ENCODE data around the gene KCNA3. TPM values are rescaled to one million over a fixed set of nuclear protein-coding genes. Genes with fewer than 3 reads are reported as not detected.

KCNA3 gene
- total and polyA plus RNA-seq, 2 of the 8 experiments (the other 6 are each of a cell fraction or from before 2014, with no cell fraction given), result 0.95 to 1.1 TPM

GRCh38 chr1:110634086-110634454 lies 40.7 kb downstream of the KCNA3 start:
- Histone ChIP-seq H2BK120ac (replicated peaks; ENCODE audit: low read depth, low read length) (no peak overlapping the region), H4K91ac (replicated peaks; ENCODE audit: insufficient read length, low read length) (no peak overlapping the region), H3K14ac (ENCODE audit: insufficient read length) (no peak overlapping the region), H3K18ac (ENCODE audit: extremely low read depth, low read length) (no peak overlapping the region), H3K4me2 (ENCODE audit: insufficient read depth in 1 of 2, low read depth in 2 of 2, low read length in 2 of 2) (no peak overlapping the region), H2BK20ac (ENCODE audit: low read length) (no peak overlapping the region), H2AFZ (ENCODE audit: low read length) (no peak overlapping the region), H3K4ac (replicated peaks; ENCODE audit: insufficient read length, low read depth, low read length) (no peak overlapping the region), H3K36me3 (ENCODE audit: control insufficient read depth in 2 of 4, insufficient read depth in 4 of 4, low read length in 3 of 4) (no peaks in the 10 kb centered on the region), H2BK12ac (ENCODE audit: low read depth, low read length) (no peak overlapping the region), H3K9ac (replicated peaks in 1 of 4; ENCODE audit: extremely low read depth in 1 of 4, low read depth in 3 of 4, low read length in 3 of 4) (no peak overlapping the region), H4K20me1 (replicated peaks in 1 of 2; ENCODE audit: control insufficient read depth in 1 of 2, insufficient read depth in 2 of 2, low read length in 2 of 2) (no peaks in the 10 kb centered on the region), H3K79me1 (ENCODE audit: low read depth, low read length) (no peaks in the 10 kb centered on the region), H3K4me3 (ENCODE audit: extremely low read depth in 1 of 4, insufficient read depth in 2 of 4, low read depth in 3 of 4, low read length in 4 of 4) (no peak overlapping the region), H3K79me2 (ENCODE audit: control insufficient read depth in 1 of 2, insufficient read depth in 2 of 2, low read length in 2 of 2) (no peaks in the 10 kb centered on the region), H4K8ac (ENCODE audit: extremely low read depth, insufficient read depth, low read length) (no peak overlapping the region), H3K4me1 (replicated peaks in 1 of 4; ENCODE audit: control insufficient read depth in 3 of 4, insufficient read depth in 4 of 4, low read length in 3 of 4) (no peaks in the 10 kb centered on the region), H2AK5ac (ENCODE audit: low read depth, low read length) (no peak overlapping the region), H3K9me3 (ENCODE audit: insufficient read depth in 2 of 2, low read depth in 1 of 2, low read length in 1 of 2) (no peaks in the 10 kb centered on the region), H3K27me3 (replicated peaks in 1 of 4; ENCODE audit: control insufficient read depth in 3 of 4, extremely low read depth in 1 of 4, insufficient read depth in 3 of 4, low read length in 3 of 4) (peaks cover 0 to 8% (median 0%) of the 10 kb centered on the region in 4 experiments; a peak in 1 of 7 replicates), H3K27ac (ENCODE audit: low read depth, low read length) (no peak overlapping the region), H2BK15ac (ENCODE audit: low read length) (no peak overlapping the region), H3K23ac (ENCODE audit: insufficient read length) (no peak overlapping the region), H2BK5ac (ENCODE audit: low read depth, low read length) (no peak overlapping the region), H3K56ac (replicated peaks; ENCODE audit: insufficient read length, low read depth, low read length) (no peak overlapping the region), H3K23me2 (ENCODE audit: low read depth, low read length) (no peaks in the 10 kb centered on the region), H4K5ac (ENCODE audit: insufficient read length, low read depth, low read length) (no peak overlapping the region)
- TF ChIP-seq ZNF274 (IDR thresholded peaks at IDR 0.05; ENCODE audit: borderline replicate concordance, extremely low read depth, low read length), result no peak
- TF ChIP-seq RNF2 (IDR thresholded peaks at IDR 0.05; ENCODE audit: borderline replicate concordance, low read depth, low read length, missing control alignments, poor library complexity, severe bottlenecking), result no peak
- TF ChIP-seq EP300 (IDR thresholded peaks at IDR 0.05; ENCODE audit: borderline replicate concordance in 1 of 2, low read depth in 2 of 2, low read length in 2 of 2), result no peak
- no peak for TF ChIP-seq GABPA (IDR thresholded peaks at IDR 0.05; ENCODE audit: borderline replicate concordance, insufficient read depth, low read length)
- WGBS, 2 experiments (ENCODE audit: extremely low coverage in 1 of 2, insufficient coverage in 1 of 2, insufficient read length in 1 of 2, insufficient replicate concordance in 2 of 2, low coverage in 1 of 2, low lambda C conversion rate in 2 of 2, missing lambda C conversion rate in 1 of 2), result 80% methylated on average over 1 of the region's 1 CpG; no CpG with 5 or more reads in 1 of the 2 experiments
- DNase-seq (ENCODE audit: low read depth in 1 of 2, low spot score in 2 of 2), result no peak
- FAIRE-seq, result no peak
- ChIA-PET POLR2A (ENCODE audit: partially characterized antibody) (no interaction called here), CTCF (ENCODE audit: partially characterized antibody) (interaction anchor here (1.8 to 6.3 kb wide), 4 partner anchors 14 to 148 kb away, joined by 7 to 86 read pairs (median 38); no protein-coding TSS in a partner anchor)
